Measurements from ENCODE around the gene MRPL46. TPM values are rescaled to one million over a fixed set of nuclear protein-coding genes. Genes with fewer than 3 reads are reported as not detected.

MRPL46 gene
- total RNA-seq, 1 donor from 2014 or later = 17.8 TPM

DNA sequence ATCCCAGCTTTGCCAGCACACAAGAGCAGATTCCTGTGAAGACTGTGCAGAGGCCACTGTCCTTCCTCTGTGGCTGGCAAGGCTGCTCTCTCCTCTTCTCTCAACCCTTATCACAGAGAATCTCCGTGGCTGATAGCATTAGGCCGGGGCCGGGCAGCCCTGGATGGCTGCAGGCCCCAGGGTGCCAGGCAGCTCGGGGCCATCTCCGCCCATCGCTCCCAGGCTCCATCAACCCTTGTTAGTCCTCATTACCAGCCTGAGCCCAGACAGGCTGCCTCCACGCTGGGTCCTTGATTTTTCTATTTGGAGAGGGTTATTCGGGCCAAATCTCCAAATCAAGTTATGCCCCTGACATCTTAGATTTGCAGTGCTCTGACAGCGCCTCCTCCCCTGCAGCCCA lies 39.1 kb downstream of the MRPL46 start:
- Histone ChIP-seq H2AFZ (replicated peaks) (no peak overlapping the region), H3K9ac (no peak overlapping the region), H3K27me3 (peaks cover 21% of the 10 kb centered on the region), H3K27ac (no peak overlapping the region), H3K9me3 (ENCODE audit: low read depth) (no peaks in the 10 kb centered on the region), H3K4me3 (no peak overlapping the region), H3K4me1 (no peaks in the 10 kb centered on the region), H3K36me3 (no peaks in the 10 kb centered on the region), H3F3A (ENCODE audit: low read depth) (no peaks in the 10 kb centered on the region), H4K20me1 (ENCODE audit: low read depth) (no peaks in the 10 kb centered on the region), H3K4me2 (no peak overlapping the region), H3K79me2 (ENCODE audit: low read depth) (no peaks in the 10 kb centered on the region)
- TF ChIP-seq, protein P1, sequence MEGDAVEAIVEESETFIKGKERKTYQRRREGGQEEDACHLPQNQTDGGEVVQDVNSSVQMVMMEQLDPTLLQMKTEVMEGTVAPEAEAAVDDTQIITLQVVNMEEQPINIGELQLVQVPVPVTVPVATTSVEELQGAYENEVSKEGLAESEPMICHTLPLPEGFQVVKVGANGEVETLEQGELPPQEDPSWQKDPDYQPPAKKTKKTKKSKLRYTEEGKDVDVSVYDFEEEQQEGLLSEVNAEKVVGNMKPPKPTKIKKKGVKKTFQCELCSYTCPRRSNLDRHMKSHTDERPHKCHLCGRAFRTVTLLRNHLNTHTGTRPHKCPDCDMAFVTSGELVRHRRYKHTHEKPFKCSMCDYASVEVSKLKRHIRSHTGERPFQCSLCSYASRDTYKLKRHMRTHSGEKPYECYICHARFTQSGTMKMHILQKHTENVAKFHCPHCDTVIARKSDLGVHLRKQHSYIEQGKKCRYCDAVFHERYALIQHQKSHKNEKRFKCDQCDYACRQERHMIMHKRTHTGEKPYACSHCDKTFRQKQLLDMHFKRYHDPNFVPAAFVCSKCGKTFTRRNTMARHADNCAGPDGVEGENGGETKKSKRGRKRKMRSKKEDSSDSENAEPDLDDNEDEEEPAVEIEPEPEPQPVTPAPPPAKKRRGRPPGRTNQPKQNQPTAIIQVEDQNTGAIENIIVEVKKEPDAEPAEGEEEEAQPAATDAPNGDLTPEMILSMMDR (IDR thresholded peaks at IDR 0.05) = no peak
- TF ChIP-seq EZH2 (IDR thresholded peaks at IDR 0.05) = no peak
- H3K9me3 Mint-ChIP-seq = no peaks in the 10 kb centered on the region
- no peak overlapping the region for H3K4me3 Mint-ChIP-seq
- no peaks in the 10 kb centered on the region for H3K36me3 Mint-ChIP-seq
- H3K27ac Mint-ChIP-seq = no peak overlapping the region
- H3K4me1 Mint-ChIP-seq = no peaks in the 10 kb centered on the region
- H3K27me3 Mint-ChIP-seq (ENCODE audit: insufficient read depth, low read depth) = peaks cover 8% of the 10 kb centered on the region
- DNase-seq (ENCODE audit: low spot score) = no peak

DNA sequence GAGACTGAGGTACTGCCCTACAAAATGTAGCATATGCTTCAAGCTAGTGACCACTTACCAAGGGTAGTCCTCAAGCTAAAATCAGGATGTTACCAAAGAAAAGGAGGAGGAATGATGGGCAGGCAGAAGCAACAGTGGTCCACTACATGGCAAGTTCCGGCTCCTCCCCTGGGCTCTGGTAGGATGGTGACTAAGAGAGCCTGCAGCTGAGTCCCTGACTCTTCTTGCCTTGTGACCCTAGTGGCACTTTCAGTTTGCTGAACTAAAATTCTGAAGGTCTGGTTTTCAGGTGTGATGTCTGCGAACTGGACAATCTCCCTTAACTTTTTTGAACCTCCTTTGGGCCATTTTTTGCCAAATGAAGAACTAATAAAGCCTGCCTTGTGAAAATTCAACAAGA lies 40.9 kb downstream of the MRPL46 start:
- no peak overlapping the region for H3K9ac ChIP-seq
- H3K36me3 Mint-ChIP-seq = no peaks in the 10 kb centered on the region
- H3K4me1 ChIP-seq = no peaks in the 10 kb centered on the region
- TF ChIP-seq, protein P1 (IDR thresholded peaks at IDR 0.05) = no peak
- TF ChIP-seq EZH2phosphoT487 (IDR thresholded peaks at IDR 0.05) (no peak), EZH2 (IDR thresholded peaks at IDR 0.05) (no peak)
- H3K27me3 ChIP-seq = peaks cover 21% of the 10 kb centered on the region
- no peak overlapping the region for H3K4me2 ChIP-seq
- peaks cover 6% of the 10 kb centered on the region for H3K27me3 Mint-ChIP-seq (ENCODE audit: insufficient read depth, low read depth)
- no peak for DNase-seq (ENCODE audit: low spot score)
- no peaks in the 10 kb centered on the region for H3K36me3 ChIP-seq
- no peaks in the 10 kb centered on the region for H3K79me2 ChIP-seq (ENCODE audit: low read depth)
- H3K4me1 Mint-ChIP-seq = no peaks in the 10 kb centered on the region
- H3K27ac Mint-ChIP-seq = no peak overlapping the region
- no peak overlapping the region for H2AFZ ChIP-seq (replicated peaks)
- H3K9me3 ChIP-seq (ENCODE audit: low read depth) = no peaks in the 10 kb centered on the region
- no peaks in the 10 kb centered on the region for H3K9me3 Mint-ChIP-seq
- no peak overlapping the region for H3K4me3 ChIP-seq
- H3F3A ChIP-seq (ENCODE audit: low read depth) = no peaks in the 10 kb centered on the region
- no peak overlapping the region for H3K4me3 Mint-ChIP-seq
- no peaks in the 10 kb centered on the region for H4K20me1 ChIP-seq (ENCODE audit: low read depth)
- no peak overlapping the region for H3K27ac ChIP-seq

DNA sequence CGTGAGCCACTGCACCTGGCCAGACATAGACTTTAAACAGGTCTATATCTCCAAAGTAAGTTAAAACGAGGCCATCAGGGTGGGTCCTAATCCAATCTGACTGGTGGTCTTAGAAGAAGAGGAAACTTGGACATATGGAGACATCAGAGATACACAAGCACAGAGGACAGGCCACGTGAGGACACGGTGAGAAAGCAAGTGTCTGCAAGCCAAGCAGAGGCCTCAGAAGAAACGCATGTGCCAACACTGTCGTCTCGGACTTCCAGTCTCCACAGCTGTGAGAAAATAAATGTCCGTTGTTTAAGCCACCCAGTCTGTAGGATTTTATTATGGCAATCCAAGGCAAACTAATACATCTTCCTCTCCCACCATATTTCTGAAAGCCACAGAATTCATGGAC lies 43.9 kb downstream of the MRPL46 start:
- Mint-ChIP-seq H3K27ac (no peak overlapping the region), H3K4me1 (no peaks in the 10 kb centered on the region), H3K36me3 (no peaks in the 10 kb centered on the region), H3K4me3 (no peak overlapping the region), H3K9me3 (no peaks in the 10 kb centered on the region), H3K27me3 (ENCODE audit: insufficient read depth, low read depth) (peaks cover 4% of the 10 kb centered on the region)
- H3K4me1 ChIP-seq = no peaks in the 10 kb centered on the region
- H3K36me3 ChIP-seq = no peaks in the 10 kb centered on the region
- peaks cover 36% of the 10 kb centered on the region for H3K27me3 ChIP-seq
- H3K9me3 ChIP-seq (ENCODE audit: low read depth) = no peaks in the 10 kb centered on the region
- H4K20me1 ChIP-seq (ENCODE audit: low read depth) = no peaks in the 10 kb centered on the region
- no peak overlapping the region for H2AFZ ChIP-seq (replicated peaks)
- H3K27ac ChIP-seq = no peak overlapping the region
- no peaks in the 10 kb centered on the region for H3F3A ChIP-seq (ENCODE audit: low read depth)
- H3K9ac ChIP-seq = no peak overlapping the region
- no peaks in the 10 kb centered on the region for H3K79me2 ChIP-seq (ENCODE audit: low read depth)
- TF ChIP-seq, protein P1 (IDR thresholded peaks at IDR 0.05) = no peak
- TF ChIP-seq EZH2phosphoT487 (IDR thresholded peaks at IDR 0.05) (no peak), EZH2 (IDR thresholded peaks at IDR 0.05) (no peak)
- H3K4me3 ChIP-seq = no peak overlapping the region
- DNase-seq (ENCODE audit: low spot score) = no peak
- H3K4me2 ChIP-seq = no peak overlapping the region

- no peaks in the 10 kb centered on the region for H3K9me3 Mint-ChIP-seq
- H3K4me1 ChIP-seq = no peaks in the 10 kb centered on the region
- H3K36me3 ChIP-seq = no peaks in the 10 kb centered on the region
- no peaks in the 10 kb centered on the region for H3K36me3 Mint-ChIP-seq
- H2AFZ ChIP-seq (replicated peaks) = no peak overlapping the region
- H4K20me1 ChIP-seq (ENCODE audit: low read depth) = no peaks in the 10 kb centered on the region
- H3K27me3 Mint-ChIP-seq (ENCODE audit: insufficient read depth, low read depth) = peaks cover 4% of the 10 kb centered on the region
- H3K9ac ChIP-seq = no peak overlapping the region
- no peaks in the 10 kb centered on the region for H3F3A ChIP-seq (ENCODE audit: low read depth)
- TF ChIP-seq EZH2phosphoT487 (IDR thresholded peaks at IDR 0.05) = no peak
- no peak for TF ChIP-seq EZH2 (IDR thresholded peaks at IDR 0.05)
- TF ChIP-seq, protein P1 (IDR thresholded peaks at IDR 0.05) = no peak
- no peak overlapping the region for H3K4me3 ChIP-seq
- H3K27ac ChIP-seq = no peak overlapping the region
- H3K4me1 Mint-ChIP-seq = no peaks in the 10 kb centered on the region
- no peak overlapping the region for H3K4me3 Mint-ChIP-seq
- H3K27me3 ChIP-seq = peaks cover 42% of the 10 kb centered on the region
- H3K27ac Mint-ChIP-seq = no peak overlapping the region
- H3K4me2 ChIP-seq = no peak overlapping the region
- H3K9me3 ChIP-seq (ENCODE audit: low read depth) = no peaks in the 10 kb centered on the region
- no peaks in the 10 kb centered on the region for H3K79me2 ChIP-seq (ENCODE audit: low read depth)
- DNase-seq (ENCODE audit: low spot score) = no peak
These were observed 47.4 kb downstream of the MRPL46 start for GRCh38 chr15:88419830-88420229.
